Hippocampal formation (tissue), 2 donors: Measurements from ENCODE around the gene C1orf53.
A peak's percentile ranks its signal among the peaks of the same experiment; 100 is the strongest.
"Not testable (repeated sequence)": the region's sequence is repeated elsewhere in the genome, so short reads cannot be mapped to it uniquely, and the experiment has no call there.

ENCODE experiments used
- DNase-seq, 2 donors: peaks; one replicate each; lab custom pipeline; 2025; lab: John Stamatoyannopoulos, UW

C1orf53 gene

GRCh38 chr1:197920414-197921117 is 18.1 kb downstream of the C1orf53 start:
- no peak for DNase-seq

- no peak for DNase-seq
These were observed 19.0 kb downstream of the C1orf53 start for GRCh38 chr1:197921235-197922069.

- no peak for DNase-seq
These were observed 19.6 kb downstream of the C1orf53 start for GRCh38 chr1:197922070-197922390.

- DNase-seq: no peak
These were observed 20.6 kb downstream of the C1orf53 start for GRCh38 chr1:197923038-197923437.

- peak in 1 of 2 donors; percentile 38 for DNase-seq
These were observed 22.2 kb downstream of the C1orf53 start for GRCh38 chr1:197924516-197925123.

- no peak for DNase-seq
These were observed 25.7 kb downstream of the C1orf53 start for GRCh38 chr1:197927908-197928665.

- DNase-seq: no peak
These were observed 26.5 kb downstream of the C1orf53 start for GRCh38 chr1:197928849-197929336.

GRCh38 chr1:197933016-197933415 is 30.6 kb downstream of the C1orf53 start:
- DNase-seq: no peak

- no peak for DNase-seq
These were observed 31.2 kb downstream of the C1orf53 start for GRCh38 chr1:197933647-197934046.

- no peak for DNase-seq
These were observed 35.0 kb downstream of the C1orf53 start for GRCh38 chr1:197937381-197937780.

- no peak for DNase-seq
These were observed 35.5 kb downstream of the C1orf53 start for GRCh38 chr1:197937892-197938291.

- DNase-seq: not testable (repeated sequence)
These were observed 36.9 kb downstream of the C1orf53 start for GRCh38 chr1:197939159-197939980.

- no peak for DNase-seq
These were observed 39.6 kb downstream of the C1orf53 start for GRCh38 chr1:197942042-197942441.

GRCh38 chr1:197944485-197944884 is 42.1 kb downstream of the C1orf53 start:
- DNase-seq: no peak

- no peak for DNase-seq
These were observed 46.8 kb downstream of the C1orf53 start for GRCh38 chr1:197948926-197949899.

- DNase-seq: no peak
These were observed 48.7 kb downstream of the C1orf53 start for GRCh38 chr1:197951089-197951488.

- DNase-seq: no peak
These were observed 49.3 kb downstream of the C1orf53 start for GRCh38 chr1:197951617-197952175.

- DNase-seq: not testable (repeated sequence)
These were observed 51.0 kb downstream of the C1orf53 start for GRCh38 chr1:197953472-197953871.

- DNase-seq: no peak
These were observed 52.4 kb downstream of the C1orf53 start for GRCh38 chr1:197954718-197955418.
